PC-9 (cell line): Measurements from ENCODE around the gene CEP41. TPM values are rescaled to one million over a fixed set of nuclear protein-coding genes. Genes with fewer than 3 reads are reported as not detected.
A peak's percentile ranks its signal among the peaks of the same experiment; 100 is the strongest.

Experiments
- BruUV-seq: library from RNA; stranded (reverse); fragments of 400-500 nt; replicated peaks from 2 replicates; lab custom pipeline; 2021; lab: Mats Ljungman, UMichigan
- CTCF ChIA-PET: fragments of 300-600 bp; sonication (Branson Sonifier 250); formaldehyde crosslinking; loops from one replicate; lab custom pipeline; 2022; ENCODE audit warnings: antibody characterized with exemption; lab: Charles Lee
- POLR2A ChIA-PET: fragments of 300-600 bp; sonication (Branson Sonifier 250); formaldehyde crosslinking; loops from one replicate; lab custom pipeline; 2022; ENCODE audit warnings: antibody characterized with exemption; ENCODE audit not compliant: unreplicated experiment; lab: Charles Lee
- DNase-seq, 2 experiments: peaks; one replicate each; pipeline versions ENCODE4 v3.0.0 to v3.0.0-alpha.2; 2015 to 2022; ENCODE audit warnings: mixed read lengths in 1 of 2
- H2AFZ ChIP-seq: fragments of 200-600 bp; sonication (generic); 2 replicates; pipeline ENCODE4 v1.8.1; 2017; ENCODE audit warnings: antibody characterized with exemption
- H3F3A ChIP-seq: fragments of 200-600 bp; sonication (generic); 2 replicates; pipeline ENCODE4 v1.8.1; 2017; ENCODE audit warnings: antibody characterized with exemption, mild to moderate bottlenecking, low read depth; ENCODE audit not compliant: insufficient read depth
- H3K27ac ChIP-seq: fragments of 200-600 bp; sonication (generic); 2 replicates; pipeline ENCODE4 v1.6.1; 2016; ENCODE audit warnings: mixed run types
- H3K27me3 ChIP-seq: fragments of 200-600 bp; sonication (generic); 2 replicates; pipeline ENCODE4 v1.6.1; 2016; ENCODE audit warnings: low read depth, mixed run types; ENCODE audit not compliant: insufficient read depth
- H3K36me3 ChIP-seq: fragments of 200-600 bp; sonication (generic); 2 replicates; pipeline ENCODE4 v1.6.1; 2016; ENCODE audit warnings: low read depth, mixed run types
- H3K4me1 ChIP-seq: fragments of 200-600 bp; sonication (generic); replicated peaks from 2 replicates; pipeline ENCODE4 v1.6.1; 2016; ENCODE audit warnings: mixed run types; ENCODE audit not compliant: insufficient read depth
- H3K4me2 ChIP-seq: fragments of 200-600 bp; sonication (generic); 2 replicates; pipeline ENCODE4 v1.6.1; 2017; ENCODE audit warnings: mixed run types
- H3K4me3 ChIP-seq: fragments of 200-600 bp; sonication (generic); 2 replicates; pipeline ENCODE4 v1.6.1; 2016; ENCODE audit warnings: mixed run types
- H3K79me2 ChIP-seq: fragments of 200-600 bp; sonication (generic); 2 replicates; pipeline ENCODE4 v1.6.1; 2017; ENCODE audit warnings: low read depth, mixed run types
- H3K9me2 ChIP-seq: fragments of 200-600 bp; sonication (generic); 2 replicates; pipeline ENCODE4 v1.8.1; 2017; ENCODE audit warnings: mild to moderate bottlenecking; ENCODE audit not compliant: insufficient read depth
- H3K9me3 ChIP-seq: fragments of 200-600 bp; sonication (generic); 2 replicates; pipeline ENCODE4 v1.8.1; 2016; ENCODE audit warnings: low read depth; ENCODE audit not compliant: insufficient read depth
- H4K20me1 ChIP-seq: fragments of 200-600 bp; sonication (generic); 2 replicates; pipeline ENCODE4 v1.8.1; 2017; ENCODE audit not compliant: insufficient read depth
- EZH2 ChIP-seq: fragments of 200-600 bp; sonication (generic); IDR thresholded peaks from 2 replicates; pipeline ENCODE4 v1.8.0; 2017; ENCODE audit warnings: antibody characterized with exemption, low read depth
- intact Hi-C: fragments of 100-400 bp; cut with micrococcal nuclease; formaldehyde crosslinking; loops from one replicate; pipeline ENCODE4 v1.10.0; 2022; ENCODE audit not compliant: unreplicated experiment
- total RNA-seq: library from RNA; stranded (reverse); gene quantifications from 2 replicates; pipeline ENCODE4 v1.2.3, GENCODE V29; 2021
- TF ChIP-seq, protein P1 (sequence below): fragments of 200-600 bp; sonication (generic); conservative IDR thresholded peaks from 2 replicates; pipeline ENCODE4 v1.6.1; 2017; ENCODE audit warnings: mixed run types, antibody characterized with exemption, mild to moderate bottlenecking, moderate library complexity

CEP41 gene
- total RNA-seq, 1 experiment from 2014 or later = 18.0 TPM

GRCh38 chr7:130486954-130487436 lies 46.2 kb upstream of the CEP41 start:
- Histone ChIP-seq H3K4me1 (peaks cover 10% of the 10 kb centered on the region; the same call in 1 of the 2 replicates), H3K9me3 (no peaks in the 10 kb centered on the region), H3K36me3 (no peaks in the 10 kb centered on the region), H3K4me3 (peak overlapping the region; percentile 72), H3K9me2 (no peaks in the 10 kb centered on the region), H3K27me3 (no peaks in the 10 kb centered on the region), H3F3A (peaks cover 3% of the 10 kb centered on the region; the same call in 1 of the 2 replicates), H3K79me2 (peaks cover 34% of the 10 kb centered on the region), H2AFZ (peak overlapping the region; percentile 94), H3K4me2 (peak overlapping the region; percentile 90), H4K20me1 (no peaks in the 10 kb centered on the region), H3K27ac (peak overlapping the region; percentile 61)
- intact Hi-C loops = loop anchor here (1.0 to 5.0 kb wide), 5 partner anchors 46 to 415 kb away; partner anchors contain the start of genes CEP41, CPA4 and KLHDC10
- no peak for TF ChIP-seq EZH2
- TF ChIP-seq, protein P1, sequence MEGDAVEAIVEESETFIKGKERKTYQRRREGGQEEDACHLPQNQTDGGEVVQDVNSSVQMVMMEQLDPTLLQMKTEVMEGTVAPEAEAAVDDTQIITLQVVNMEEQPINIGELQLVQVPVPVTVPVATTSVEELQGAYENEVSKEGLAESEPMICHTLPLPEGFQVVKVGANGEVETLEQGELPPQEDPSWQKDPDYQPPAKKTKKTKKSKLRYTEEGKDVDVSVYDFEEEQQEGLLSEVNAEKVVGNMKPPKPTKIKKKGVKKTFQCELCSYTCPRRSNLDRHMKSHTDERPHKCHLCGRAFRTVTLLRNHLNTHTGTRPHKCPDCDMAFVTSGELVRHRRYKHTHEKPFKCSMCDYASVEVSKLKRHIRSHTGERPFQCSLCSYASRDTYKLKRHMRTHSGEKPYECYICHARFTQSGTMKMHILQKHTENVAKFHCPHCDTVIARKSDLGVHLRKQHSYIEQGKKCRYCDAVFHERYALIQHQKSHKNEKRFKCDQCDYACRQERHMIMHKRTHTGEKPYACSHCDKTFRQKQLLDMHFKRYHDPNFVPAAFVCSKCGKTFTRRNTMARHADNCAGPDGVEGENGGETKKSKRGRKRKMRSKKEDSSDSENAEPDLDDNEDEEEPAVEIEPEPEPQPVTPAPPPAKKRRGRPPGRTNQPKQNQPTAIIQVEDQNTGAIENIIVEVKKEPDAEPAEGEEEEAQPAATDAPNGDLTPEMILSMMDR = no peak
- POLR2A ChIA-PET = interaction anchor here (0.6 to 0.7 kb wide), 3 partner anchors 45 to 194 kb away, joined by 3 to 10 read pairs (median 4); partner anchors contain the start of gene CPA4
- DNase-seq = peak in 1 of 2 experiments; percentile 84
- CTCF ChIA-PET = interaction anchor here (0.5 to 0.7 kb wide), 3 partner anchors 35 to 188 kb away, joined by 3 to 5 read pairs (median 5); no protein-coding TSS in a partner anchor
- no TSS peak for BruUV-seq

- DNase-seq = peak; percentile 83 to 86
- Histone ChIP-seq H3K9me3 (no peaks in the 10 kb centered on the region), H3K79me2 (peaks cover 30% of the 10 kb centered on the region), H3K4me2 (peak overlapping the region; percentile 90), H3K4me1 (peaks cover 10% of the 10 kb centered on the region; the same call in 1 of the 2 replicates), H3K27ac (peak overlapping the region; percentile 61), H4K20me1 (no peaks in the 10 kb centered on the region), H3K27me3 (no peaks in the 10 kb centered on the region), H3K4me3 (peak overlapping the region; percentile 72), H2AFZ (peak overlapping the region; percentile 94), H3K36me3 (no peaks in the 10 kb centered on the region), H3K9me2 (no peaks in the 10 kb centered on the region), H3F3A (peaks cover 3% of the 10 kb centered on the region; the same call in 1 of the 2 replicates)
- ChIA-PET POLR2A (interaction anchor here (0.6 to 0.7 kb wide), 3 partner anchors 44 to 194 kb away, joined by 3 to 10 read pairs (median 4); partner anchors contain the start of gene CPA4), CTCF (interaction anchor here (0.5 to 0.7 kb wide), 2 partner anchors 82 to 189 kb away, joined by 3 to 5 read pairs; no protein-coding TSS in a partner anchor)
- TSS peak; percentile 37 for BruUV-seq
- no peak for TF ChIP-seq EZH2
- TF ChIP-seq, protein P1 = peak; percentile 92
- intact Hi-C loops = loop anchor here (1.0 to 5.0 kb wide), 5 partner anchors 45 to 414 kb away; partner anchors contain the start of genes CEP41, CPA4 and KLHDC10
Measured at GRCh38 chr7:130486114-130486953, 45.5 kb upstream of the CEP41 start.

- ChIA-PET CTCF (no interaction called here), POLR2A (no interaction called here)
- intact Hi-C loops = loop anchor here (1.0 to 5.0 kb wide), 5 partner anchors 44 to 413 kb away; partner anchors contain the start of genes CEP41, CPA4 and KLHDC10
- Histone ChIP-seq H3K9me2 (no peaks in the 10 kb centered on the region), H2AFZ (peak overlapping the region; percentile 94), H3K4me3 (peak overlapping the region; percentile 72), H3K27ac (no peak overlapping the region), H3K9me3 (no peaks in the 10 kb centered on the region), H3K4me1 (peaks cover 10% of the 10 kb centered on the region; the same call in 1 of the 2 replicates), H3K4me2 (peak overlapping the region; percentile 90), H3F3A (peaks cover 3% of the 10 kb centered on the region; the same call in 1 of the 2 replicates), H4K20me1 (no peaks in the 10 kb centered on the region), H3K27me3 (no peaks in the 10 kb centered on the region), H3K79me2 (peaks cover 24% of the 10 kb centered on the region), H3K36me3 (no peaks in the 10 kb centered on the region)
- TF ChIP-seq, protein P1 = no peak
- TF ChIP-seq EZH2 = no peak
- DNase-seq = no peak
- no TSS peak for BruUV-seq
Measured at GRCh38 chr7:130485734-130486113, 44.9 kb upstream of the CEP41 start.
